NCI-H460 (cell line): ENCODE data around the gene ASS1. TPM values are rescaled to one million over a fixed set of nuclear protein-coding genes. Genes with fewer than 3 reads are reported as not detected.

ENCODE experiments used
- DNase-seq: peaks from one replicate; pipeline ENCODE4 v3.0.0-alpha.2; 2016; ENCODE audit warnings: low read depth; ENCODE audit errors: extremely low read depth
- small RNA-seq, 2 experiments: library from RNA; depleted of rRNA; stranded (forward); fragments of <200 nt; gene quantifications; one replicate each; pipeline ENCODE3, GENCODE V24; 2014
- total RNA-seq: library from RNA; depleted of rRNA; stranded (reverse); fragments of >200 nt; shearing (Covaris generic); gene quantifications from 2 replicates; pipeline ENCODE4 v1.2.3, GENCODE V29; 2014; rRNA removed

The ASS1 gene
- total RNA-seq, 1 experiment from 2014 or later, result 395 TPM

GRCh38 chr9:130549093-130549735 is 104.5 kb downstream of the ASS1 start:
- no peak for DNase-seq

Small RNA genes within 50 kb of the gene (small RNA-seq; reads per million reads assigned to genes)
- gene RN7SL665P, result 0 reads per million in 2 experiments

Other genes with a start within 250 kb of the ASS1 start
- 0.20 and 0.38 TPM in 2 replicates for gene HMCN2, start 179.2 kb upstream of the ASS1 start, total RNA-seq
- 54.7 and 57.3 TPM in 2 replicates for gene FUBP3, start 134.6 kb downstream of the ASS1 start, total RNA-seq
- gene PRDM12, start 219.6 kb downstream of the ASS1 start, total RNA-seq, result 0.30 TPM in 1 of 2 replicates, not detected in the other
- 45.5 and 56.5 TPM in 2 replicates for gene EXOSC2, start 248.8 kb downstream of the ASS1 start, total RNA-seq